Stimulated activated CD4-positive, alpha-beta T cell treated with anti-CD3 and anti-CD28 coated beads, TNF-alpha, amount 100 ng/mL, for 48 hours (primary cell): ENCODE results near the gene FAM98C.

Source experiments
- DNase-seq, 3 donors: peaks; one replicate each; pipeline ENCODE4 v3.0.0-alpha.2; 2020; ENCODE audit warnings: low read depth in 3 of 3

Gene FAM98C

DNA sequence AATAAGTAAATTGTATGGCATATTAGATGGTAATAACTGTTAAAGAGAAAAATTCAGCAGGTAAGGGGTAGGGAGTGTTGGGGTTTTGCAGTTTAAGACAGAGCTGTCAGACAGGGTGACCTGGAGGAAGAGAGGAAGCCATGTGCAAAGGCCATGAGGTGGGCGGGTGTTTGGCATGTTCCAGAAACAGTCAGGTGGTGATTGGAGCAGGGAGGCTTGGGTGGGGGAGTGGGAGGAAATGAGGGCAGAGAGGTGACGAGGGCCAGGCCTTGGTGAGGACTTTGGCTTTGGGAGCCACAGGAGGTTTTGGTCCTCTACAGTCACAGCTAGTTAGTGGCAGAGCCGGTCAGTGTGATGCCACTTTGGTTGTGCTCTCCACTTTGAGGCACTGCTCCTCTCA lies 50.7 kb downstream of the FAM98C start:
- DNase-seq, result no peak

- no peak for DNase-seq
Observed at GRCh38 chr19:38455031-38455430, 52.1 kb downstream of the FAM98C start.

DNA sequence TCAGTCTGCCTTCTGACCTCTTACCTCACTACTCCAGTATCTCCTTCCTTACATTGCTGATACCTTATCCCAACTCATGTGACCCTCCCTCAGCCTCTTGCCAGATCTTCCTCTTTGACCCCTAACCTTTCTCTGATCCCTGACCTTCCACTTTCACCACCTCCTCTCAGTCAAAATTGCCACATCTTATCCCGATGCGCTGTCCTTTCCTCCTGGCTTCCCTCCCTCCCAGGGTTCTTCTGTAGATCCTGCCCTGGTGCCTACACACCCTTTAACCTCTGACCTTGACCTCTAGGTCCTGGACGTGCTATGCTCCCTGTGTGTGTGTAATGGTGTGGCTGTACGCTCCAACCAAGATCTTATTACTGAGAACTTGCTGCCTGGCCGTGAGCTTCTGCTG lies 54.3 kb downstream of the FAM98C start:
- no peak for DNase-seq

DNA sequence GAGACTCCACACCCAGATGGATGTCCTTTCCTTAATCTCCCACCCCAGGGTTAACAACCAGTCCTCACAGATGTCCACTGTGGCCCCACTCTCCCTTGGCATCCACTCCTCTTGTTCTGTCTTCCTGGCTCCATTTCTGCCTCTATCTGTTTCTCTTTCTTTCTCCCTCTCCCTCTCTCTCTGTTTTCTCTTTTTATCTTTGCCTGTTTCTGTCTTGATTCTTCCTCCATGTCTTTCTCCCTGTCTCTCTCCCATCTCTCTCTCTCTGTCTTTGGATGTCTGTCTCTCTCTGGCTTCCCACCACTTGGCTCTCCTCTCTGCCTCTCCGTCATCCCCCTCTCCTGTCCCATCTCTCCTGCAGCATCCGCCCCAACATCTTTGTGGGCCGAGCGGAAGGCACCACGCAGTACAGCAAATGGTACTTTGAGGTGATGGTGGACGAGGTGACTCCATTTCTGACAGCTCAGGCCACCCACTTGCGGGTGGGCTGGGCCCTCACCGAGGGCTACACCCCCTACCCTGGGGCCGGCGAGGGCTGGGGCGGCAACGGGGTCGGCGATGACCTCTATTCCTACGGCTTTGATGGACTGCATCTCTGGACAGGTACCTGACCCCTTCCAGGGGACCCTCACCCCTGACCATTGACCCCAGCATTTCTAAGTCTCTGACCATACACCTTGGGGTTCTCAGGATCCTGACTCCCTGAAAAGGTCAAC lies 55.0 kb downstream of the FAM98C start:
- no peak for DNase-seq
